Erythroblast (primary cell): ENCODE measurements around the gene RNF150.

Source experiments
- GATA1 ChIP-seq: IDR thresholded peaks from 2 replicates; pipeline ENCODE4 v1.6.1; 2011; ENCODE audit warnings: low read depth, mild to moderate bottlenecking, control low read depth, low read length, moderate library complexity
- POLR2A ChIP-seq: IDR thresholded peaks from 2 replicates; pipeline ENCODE4 v1.6.1; 2011; ENCODE audit warnings: mild to moderate bottlenecking, low read length

GRCh38 chr4:141009931-141010330, 123.3 kb downstream of the RNF150 start:
- no peak for TF ChIP-seq POLR2A
- no peak for TF ChIP-seq GATA1
